Measurements from ENCODE around the gene SLAMF6.
"Not testable (repeated sequence)": the region's sequence is repeated elsewhere in the genome, so short reads cannot be mapped to it uniquely, and the experiment has no call there.

Gene SLAMF6

DNA sequence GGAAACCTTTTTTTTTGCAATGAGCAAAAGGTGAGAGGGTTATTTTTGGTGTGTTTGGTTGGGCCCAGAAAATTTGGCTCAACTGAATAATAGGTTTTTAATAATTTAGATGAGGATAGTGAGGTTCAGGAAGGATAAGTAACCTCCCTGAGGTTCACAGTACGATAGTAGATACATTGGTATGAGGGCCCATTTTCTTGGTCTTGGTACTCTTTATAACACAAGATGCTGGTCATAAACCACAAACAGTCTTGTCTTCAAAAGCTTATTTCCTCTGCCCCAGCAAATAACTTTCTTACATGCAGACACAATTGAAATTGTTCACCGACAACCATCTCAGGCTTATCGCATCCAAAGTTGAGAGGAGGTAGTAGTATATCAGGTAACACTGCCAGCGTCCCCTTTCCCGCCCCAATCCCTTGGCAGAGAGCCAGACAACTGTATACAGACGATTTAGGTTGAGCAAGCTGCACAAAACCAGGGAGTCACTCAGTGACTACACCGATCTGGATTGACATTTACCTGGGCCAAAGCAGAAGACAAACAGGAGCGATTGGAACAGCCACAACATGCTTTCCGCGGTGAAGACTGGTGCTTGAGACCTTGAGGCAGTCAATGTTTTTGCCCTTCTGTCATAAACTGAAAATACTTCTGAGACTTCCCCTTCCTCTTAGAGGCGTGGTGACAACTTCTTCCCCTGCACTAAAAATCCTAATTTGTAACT lies at the start of gene SLAMF6:
Gene SLAMF6 (minus strand): TSS at position 634 of the 724 bp plus-strand sequence. CDS start 63 bp downstream, at position 571.
- H3K4me3 ChIP-seq (ENCODE audit: low read depth, low read length), result no peak within 1 kb of the TSS
- DNase-seq (ENCODE audit: low read depth), result no peak

DNA sequence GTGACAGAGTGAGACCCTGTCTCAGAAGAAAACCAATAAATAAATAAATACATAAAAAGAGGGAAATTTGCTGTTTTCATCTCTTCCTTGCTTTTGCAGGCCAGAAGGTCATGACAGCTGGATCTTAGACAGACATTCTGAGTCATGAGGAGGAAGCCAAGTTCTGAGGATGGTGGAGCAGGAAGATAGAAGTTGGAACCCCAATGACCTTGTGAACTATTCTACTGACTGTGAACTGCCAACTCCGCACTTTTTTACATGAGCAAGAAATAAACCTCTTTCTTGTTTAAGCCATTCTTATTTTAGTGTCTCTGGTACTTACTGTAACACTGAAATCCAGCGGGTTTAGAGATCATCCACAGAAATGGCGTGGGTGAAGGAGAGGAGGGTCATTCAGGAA lies 47.8 kb upstream of the SLAMF6 start:
- no peak overlapping the region for H3K4me3 ChIP-seq (ENCODE audit: low read depth, low read length)
- no peak for DNase-seq (ENCODE audit: low read depth)

- no peak overlapping the region for H3K4me3 ChIP-seq (ENCODE audit: low read depth, low read length)
- no peak for DNase-seq (ENCODE audit: low read depth)
These were observed 46.8 kb upstream of the SLAMF6 start for GRCh38 chr1:160569806-160570205.

DNA sequence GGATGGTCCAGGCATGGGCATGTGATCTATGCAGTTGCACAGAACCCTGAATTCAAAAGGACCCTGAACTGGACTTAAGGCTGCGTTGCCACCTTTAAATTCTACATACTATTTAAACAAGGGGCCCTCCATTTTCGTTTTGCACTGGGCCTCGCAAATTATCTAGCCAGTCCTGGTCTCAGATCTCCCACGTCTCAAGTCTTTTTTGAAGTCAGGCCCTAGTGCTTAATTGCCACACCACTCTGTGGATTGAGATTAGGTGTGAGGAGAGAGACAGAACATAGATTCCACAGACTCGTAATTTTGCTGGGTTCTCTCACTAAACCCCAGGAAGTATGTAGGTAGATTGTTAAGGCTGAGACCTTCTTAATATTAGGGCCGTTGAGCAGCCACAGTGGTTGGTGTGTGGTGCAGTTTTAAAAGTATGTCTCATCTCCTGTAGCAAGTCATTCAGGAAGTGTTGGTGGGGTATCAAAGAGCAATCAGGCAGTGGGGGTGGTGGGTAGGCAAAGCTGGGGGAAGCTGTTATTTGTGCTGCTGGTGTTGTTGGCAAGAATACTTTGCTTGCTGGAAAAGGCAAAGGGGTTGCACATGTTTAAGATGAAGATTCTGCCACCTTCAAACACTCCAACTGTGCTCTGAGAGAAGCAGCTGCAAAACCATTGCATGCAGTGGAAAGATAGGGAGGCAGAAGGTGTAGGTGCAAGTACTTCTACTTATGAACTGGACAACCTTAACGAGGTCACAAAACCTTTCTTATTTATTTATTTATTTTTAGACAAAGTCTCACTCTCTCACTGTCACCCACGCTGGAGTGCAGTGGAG lies 45.0 kb upstream of the SLAMF6 start:
- H3K4me3 ChIP-seq (ENCODE audit: low read depth, low read length), result no peak overlapping the region
- no peak for DNase-seq (ENCODE audit: low read depth)

- no peak for DNase-seq (ENCODE audit: low read depth)
- H3K4me3 ChIP-seq (ENCODE audit: low read depth, low read length), result no peak overlapping the region
These were observed 44.3 kb upstream of the SLAMF6 start for GRCh38 chr1:160567341-160567740.

GRCh38 chr1:160565564-160565963 lies 42.5 kb upstream of the SLAMF6 start:
- DNase-seq (ENCODE audit: low read depth), result no peak

GRCh38 chr1:160563230-160563629 lies 40.2 kb upstream of the SLAMF6 start:
- not testable (repeated sequence) for DNase-seq (ENCODE audit: low read depth); H3K4me3 ChIP-seq (ENCODE audit: low read depth, low read length)

More at GRCh38 chr1:160565564-160565963, 42.5 kb upstream of the SLAMF6 start:
- H3K4me3 ChIP-seq (ENCODE audit: low read depth, low read length), result no peak overlapping the region

DNA sequence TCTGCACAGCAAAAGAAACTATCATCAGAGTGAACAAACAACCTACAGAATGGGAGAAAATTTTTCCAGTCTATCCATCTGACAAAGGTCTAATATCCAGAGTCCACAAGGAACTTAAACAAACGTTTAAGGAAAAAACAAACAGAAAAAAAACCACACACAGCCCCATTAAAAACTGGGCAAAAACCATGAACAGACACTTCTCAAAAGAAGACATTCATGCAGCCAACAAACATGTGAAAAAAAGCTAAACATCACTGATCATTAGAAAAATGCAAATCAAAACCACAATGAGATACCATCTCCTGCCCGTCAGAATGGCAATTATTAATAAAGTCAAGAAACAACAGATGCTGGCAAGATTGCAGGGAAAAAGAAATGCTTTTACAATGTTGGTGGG lies 39.7 kb upstream of the SLAMF6 start:
- not testable (repeated sequence) for DNase-seq (ENCODE audit: low read depth); H3K4me3 ChIP-seq (ENCODE audit: low read depth, low read length)

DNA sequence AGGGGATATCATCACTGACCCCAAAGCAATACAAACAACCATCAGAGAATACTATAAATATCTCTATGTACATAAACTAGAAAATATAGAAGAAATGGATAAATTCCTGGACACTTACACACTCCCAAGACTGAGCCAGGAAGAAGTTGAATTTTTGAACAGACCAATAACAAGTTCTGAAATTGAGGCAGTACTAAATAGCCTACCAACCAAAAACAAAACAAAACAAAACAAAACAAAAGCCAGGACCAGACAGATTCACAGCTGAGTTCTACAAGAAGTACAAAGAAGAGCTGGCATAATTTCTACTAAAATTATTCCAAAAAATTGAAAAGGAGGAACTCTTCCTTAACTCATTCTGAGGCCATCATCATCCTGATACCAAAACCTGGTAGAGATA lies 37.8 kb upstream of the SLAMF6 start:
- H3K4me3 ChIP-seq (ENCODE audit: low read depth, low read length), result no peak overlapping the region
- no peak for DNase-seq (ENCODE audit: low read depth)

GRCh38 chr1:160560045-160560705 lies 37.1 kb upstream of the SLAMF6 start:
- no peak for DNase-seq (ENCODE audit: low read depth)
- H3K4me3 ChIP-seq (ENCODE audit: low read depth, low read length), result no peak overlapping the region

- not testable (repeated sequence) for H3K4me3 ChIP-seq (ENCODE audit: low read depth, low read length); DNase-seq (ENCODE audit: low read depth)
These were observed 36.4 kb upstream of the SLAMF6 start for GRCh38 chr1:160559437-160559836.

- DNase-seq (ENCODE audit: low read depth), result no peak
- H3K4me3 ChIP-seq (ENCODE audit: low read depth, low read length), result no peak overlapping the region
These were observed 35.8 kb upstream of the SLAMF6 start for GRCh38 chr1:160558660-160559380.

DNA sequence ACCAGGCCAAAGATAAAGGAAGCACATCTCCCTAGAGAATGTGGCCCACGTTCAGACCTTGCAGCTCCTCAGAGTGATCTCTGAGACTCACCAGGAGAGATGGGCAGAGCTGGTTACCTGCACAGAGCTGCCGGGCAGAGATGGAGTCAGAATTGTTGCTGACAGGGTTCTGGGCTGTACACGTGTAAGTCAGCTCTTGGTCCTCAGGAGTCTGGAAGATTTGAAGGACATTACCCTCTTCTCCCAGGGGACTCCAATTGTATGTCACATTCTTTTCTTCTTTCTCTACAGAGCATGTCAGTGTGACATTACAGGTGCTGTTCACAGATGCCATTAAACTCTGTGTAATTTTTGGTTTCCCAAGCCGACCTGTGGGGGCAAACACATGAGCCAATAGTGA lies 30.7 kb upstream of the SLAMF6 start:
- H3K4me3 ChIP-seq (ENCODE audit: low read depth, low read length), result no peak overlapping the region
- DNase-seq (ENCODE audit: low read depth), result no peak

GRCh38 chr1:160552425-160552824 lies 29.4 kb upstream of the SLAMF6 start:
- no peak overlapping the region for H3K4me3 ChIP-seq (ENCODE audit: low read depth, low read length)
- no peak for DNase-seq (ENCODE audit: low read depth)

DNA sequence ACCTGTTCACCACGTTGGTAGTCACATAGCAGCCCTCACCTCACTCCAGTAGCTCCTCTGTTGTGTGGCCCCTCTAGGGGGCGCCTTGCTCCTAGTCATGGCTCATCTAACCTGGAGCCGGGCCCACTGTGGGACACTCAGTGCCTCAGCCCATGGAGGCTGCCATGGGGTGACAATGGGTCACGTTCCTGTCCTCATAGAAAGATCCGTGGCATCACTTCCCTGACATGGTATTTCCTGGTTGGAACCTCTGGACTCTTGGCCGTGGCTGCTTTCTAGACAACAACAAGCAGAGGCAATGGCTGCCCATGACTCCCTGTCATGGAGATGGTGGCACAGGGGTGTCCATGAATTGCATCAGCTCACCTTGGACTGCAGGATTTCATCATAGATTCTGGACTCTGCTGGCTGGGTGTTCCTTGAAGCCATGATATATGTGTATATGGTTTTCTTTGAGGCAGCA lies 27.5 kb upstream of the SLAMF6 start:
- DNase-seq (ENCODE audit: low read depth), result no peak
- H3K4me3 ChIP-seq (ENCODE audit: low read depth, low read length), result no peak overlapping the region

- H3K4me3 ChIP-seq (ENCODE audit: low read depth, low read length), result no peak overlapping the region
These were observed 26.6 kb upstream of the SLAMF6 start for GRCh38 chr1:160549665-160550006.

DNA sequence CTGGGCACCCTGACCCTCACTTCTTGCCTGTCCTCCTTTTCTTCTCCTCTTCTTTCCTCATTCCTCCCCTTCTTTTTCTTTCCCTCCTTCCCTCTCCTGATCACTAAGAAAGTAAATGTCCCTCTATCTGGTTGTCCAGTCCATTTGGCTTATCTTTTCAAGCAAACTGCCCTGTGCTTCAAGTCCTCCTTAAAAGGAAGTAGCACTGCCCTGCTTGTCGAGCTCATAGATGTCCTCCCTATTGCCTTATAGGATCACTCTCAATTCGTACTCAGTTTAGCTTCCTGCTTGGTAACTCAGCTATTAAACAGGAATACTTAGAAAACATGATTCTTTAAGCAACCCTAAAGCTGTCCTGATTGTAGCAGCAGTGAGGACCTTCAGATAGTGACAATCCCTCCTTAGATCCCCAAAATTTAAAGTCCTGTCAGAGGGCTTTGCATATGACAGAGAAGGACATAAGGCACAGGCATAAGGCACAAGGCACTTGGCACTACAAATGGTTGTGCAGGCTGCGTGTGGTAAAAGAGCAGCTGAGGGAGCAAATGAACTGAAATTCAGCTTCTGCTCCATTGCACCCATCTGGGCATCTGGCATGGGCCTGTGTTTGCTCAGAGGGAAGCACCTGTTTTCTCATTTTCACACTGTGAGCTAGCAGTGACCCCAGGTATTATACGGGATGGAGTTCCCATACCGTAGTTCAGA lies 26.1 kb upstream of the SLAMF6 start:
- DNase-seq (ENCODE audit: low read depth), result no peak
- H3K4me3 ChIP-seq (ENCODE audit: low read depth, low read length), result no peak overlapping the region

More at GRCh38 chr1:160549665-160550006, 26.6 kb upstream of the SLAMF6 start:
- no peak for DNase-seq (ENCODE audit: low read depth)

DNA sequence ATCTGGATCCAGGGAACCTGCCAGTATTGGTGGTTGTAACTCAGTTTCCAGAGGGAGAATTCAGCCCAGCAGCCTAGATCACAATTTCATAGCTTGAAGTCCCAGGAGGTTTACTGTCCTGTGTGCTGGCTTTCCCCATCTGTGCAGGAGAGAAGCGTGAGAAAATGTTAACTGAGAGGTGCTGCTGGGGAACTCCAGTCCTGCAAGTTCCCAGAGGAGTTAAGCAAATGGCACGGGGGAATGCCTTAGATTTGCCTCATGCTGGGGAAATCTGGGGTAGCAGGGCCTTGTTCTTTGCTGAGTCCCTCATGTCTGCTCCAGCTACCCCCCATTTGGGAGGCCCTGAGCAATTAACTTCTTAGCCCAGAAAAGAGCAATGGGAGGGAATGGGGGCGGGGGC lies 25.1 kb upstream of the SLAMF6 start:
- DNase-seq (ENCODE audit: low read depth), result no peak
- H3K4me3 ChIP-seq (ENCODE audit: low read depth, low read length), result no peak overlapping the region

DNA sequence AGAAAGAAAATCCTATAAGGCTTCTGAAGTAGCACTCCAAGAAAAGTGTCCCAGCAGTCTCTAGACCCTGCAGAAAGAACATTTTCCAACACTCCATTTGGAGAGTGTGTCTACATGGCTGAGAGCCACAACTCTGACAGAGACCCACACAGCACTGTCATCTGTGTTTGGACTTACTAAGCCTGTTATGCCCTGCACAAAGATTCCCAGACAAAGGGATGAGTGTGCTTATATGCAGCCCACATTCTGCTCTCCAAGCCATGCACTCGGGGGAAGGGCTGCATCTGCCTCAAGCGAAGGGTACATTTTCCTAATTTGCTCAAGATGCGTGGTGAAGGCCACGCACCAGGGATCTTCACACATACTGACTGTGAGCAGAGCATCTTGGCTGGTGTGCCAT lies 24.4 kb upstream of the SLAMF6 start:
- H3K4me3 ChIP-seq (ENCODE audit: low read depth, low read length), result no peak overlapping the region
- DNase-seq (ENCODE audit: low read depth), result no peak

Data from skeletal muscle cell (primary cell).